BLaER1 treated with 17β-estradiol and CSF1 and Interleukin-3, amounts not matched to agents 10 nM and 100 nM (cell line): ENCODE data around the gene SYT15.

Experiments used
- H3K27ac ChIP-seq, 11 experiments: shearing (Covaris generic); formaldehyde crosslinking; 2 replicates each; pipeline ENCODE4 v1.8.1; 2022
- H3K27me3 ChIP-seq, 11 experiments: shearing (Covaris generic); formaldehyde crosslinking; 2 replicates each; pipeline ENCODE4 v1.8.1; 2022
- H3K36me3 ChIP-seq, 11 experiments: shearing (Covaris generic); formaldehyde crosslinking; 2 replicates each; pipeline ENCODE4 v1.8.1; 2022
- H3K4me1 ChIP-seq, 10 experiments: shearing (Covaris generic); formaldehyde crosslinking; 2 replicates each; pipeline ENCODE4 v1.8.1; 2022
- H3K4me2 ChIP-seq, 11 experiments: shearing (Covaris generic); formaldehyde crosslinking; 2 replicates each; pipeline ENCODE4 v1.8.1; 2022
- H3K4me3 ChIP-seq, 10 experiments: shearing (Covaris generic); formaldehyde crosslinking; 2 replicates each; pipeline ENCODE4 v1.8.1; 2022
- H3K9ac ChIP-seq, 11 experiments: shearing (Covaris generic); formaldehyde crosslinking; 2 replicates each; pipeline ENCODE4 v1.8.1; 2022
- H3K9me3 ChIP-seq, 11 experiments: shearing (Covaris generic); formaldehyde crosslinking; replicated peaks in 1 of 11; 2 replicates each; pipeline ENCODE4 v1.8.1; 2022
- H4K20me1 ChIP-seq, 11 experiments: shearing (Covaris generic); formaldehyde crosslinking; 2 replicates each; pipeline ENCODE4 v1.8.1; 2022
- Cebpa-rat ChIP-seq, 11 experiments: shearing (Covaris generic); IDR thresholded peaks; 2 replicates each; pipeline ENCODE4 v1.8.1; 2022

Gene SYT15

GRCh38 chr10:46538717-46539426, 40.1 kb upstream of the SYT15 start:
- no peak for TF ChIP-seq Cebpa-rat (IDR thresholded peaks at IDR 0.05)
- Histone ChIP-seq H3K36me3 (no peaks in the 10 kb centered on the region), H3K4me1 (no peaks in the 10 kb centered on the region), H3K4me3 (no peak overlapping the region), H3K9ac (no peak overlapping the region), H3K4me2 (no peak overlapping the region), H3K9me3 (peaks cover 0 to 4% (median 0%) of the 10 kb centered on the region in 11 experiments; a peak in 1 of 22 replicates), H3K27me3 (no peaks in the 10 kb centered on the region), H3K27ac (no peak overlapping the region), H4K20me1 (no peaks in the 10 kb centered on the region; a peak in 1 of 22 replicates)

- Histone ChIP-seq H3K4me2 (no peak overlapping the region), H3K4me1 (no peaks in the 10 kb centered on the region)
These were observed 39.1 kb upstream of the SYT15 start for GRCh38 chr10:46539596-46540411.

GRCh38 chr10:46540412-46541016, 38.4 kb upstream of the SYT15 start:
- Histone ChIP-seq H3K4me1 (no peaks in the 10 kb centered on the region), H3K4me2 (no peak overlapping the region), H3K36me3 (no peaks in the 10 kb centered on the region), H3K27me3 (no peaks in the 10 kb centered on the region), H3K27ac (no peak overlapping the region), H3K9me3 (peaks cover 0 to 4% (median 0%) of the 10 kb centered on the region in 11 experiments; a peak in 1 of 22 replicates), H3K9ac (no peak overlapping the region), H4K20me1 (no peaks in the 10 kb centered on the region; a peak in 1 of 22 replicates), H3K4me3 (no peak overlapping the region)
- no peak for TF ChIP-seq Cebpa-rat (IDR thresholded peaks at IDR 0.05)

More at GRCh38 chr10:46539596-46540411, 39.1 kb upstream of the SYT15 start:
- Histone ChIP-seq H3K9ac (no peak overlapping the region), H4K20me1 (no peaks in the 10 kb centered on the region; a peak in 1 of 22 replicates), H3K27ac (no peak overlapping the region), H3K36me3 (no peaks in the 10 kb centered on the region), H3K27me3 (no peaks in the 10 kb centered on the region), H3K9me3 (peaks cover 0 to 4% (median 0%) of the 10 kb centered on the region in 11 experiments; a peak in 1 of 22 replicates), H3K4me3 (no peak overlapping the region)
- TF ChIP-seq Cebpa-rat (IDR thresholded peaks at IDR 0.05) = no peak

GRCh38 chr10:46541017-46541661, 37.8 kb upstream of the SYT15 start:
- H3K27ac ChIP-seq = no peak overlapping the region
- no peak overlapping the region for H3K4me2 ChIP-seq
- TF ChIP-seq Cebpa-rat (IDR thresholded peaks at IDR 0.05) = no peak
- no peaks in the 10 kb centered on the region for H3K4me1 ChIP-seq
- H3K9me3 ChIP-seq = peaks cover 0 to 4% (median 0%) of the 10 kb centered on the region in 11 experiments; a peak in 1 of 22 replicates
- no peak overlapping the region for H3K4me3 ChIP-seq
- H3K36me3 ChIP-seq = no peaks in the 10 kb centered on the region
- no peaks in the 10 kb centered on the region; a peak in 1 of 22 replicates for H4K20me1 ChIP-seq
- no peaks in the 10 kb centered on the region for H3K27me3 ChIP-seq
- no peak overlapping the region for H3K9ac ChIP-seq

GRCh38 chr10:46541735-46542566, 37.0 kb upstream of the SYT15 start:
- Histone ChIP-seq H3K27me3 (no peaks in the 10 kb centered on the region), H3K4me2 (no peak overlapping the region), H3K9me3 (peaks cover 0 to 4% (median 0%) of the 10 kb centered on the region in 11 experiments; a peak in 1 of 22 replicates), H3K9ac (no peak overlapping the region), H3K36me3 (no peaks in the 10 kb centered on the region), H3K27ac (no peak overlapping the region), H4K20me1 (no peaks in the 10 kb centered on the region; a peak in 1 of 22 replicates), H3K4me3 (no peak overlapping the region), H3K4me1 (no peaks in the 10 kb centered on the region)
- TF ChIP-seq Cebpa-rat (IDR thresholded peaks at IDR 0.05) = no peak

GRCh38 chr10:46542567-46543465, 36.1 kb upstream of the SYT15 start:
- H4K20me1 ChIP-seq = peaks cover 0 to 4% (median 0%) of the 10 kb centered on the region in 11 experiments; a peak in 1 of 22 replicates

GRCh38 chr10:46543466-46544377, 35.2 kb upstream of the SYT15 start:
- no peak overlapping the region for H3K4me3 ChIP-seq
- no peaks in the 10 kb centered on the region for H3K36me3 ChIP-seq
- H3K4me1 ChIP-seq = no peaks in the 10 kb centered on the region
- no peak overlapping the region for H3K4me2 ChIP-seq
- TF ChIP-seq Cebpa-rat (IDR thresholded peaks at IDR 0.05) = no peak
- peaks cover 0 to 5% (median 0%) of the 10 kb centered on the region in 11 experiments; a peak in 1 of 22 replicates for H4K20me1 ChIP-seq
- no peaks in the 10 kb centered on the region for H3K27me3 ChIP-seq
- peaks cover 0 to 4% (median 0%) of the 10 kb centered on the region in 11 experiments; a peak in 1 of 22 replicates for H3K9me3 ChIP-seq
- no peak overlapping the region for H3K27ac ChIP-seq
- H3K9ac ChIP-seq = no peak overlapping the region

More at GRCh38 chr10:46542567-46543465, 36.1 kb upstream of the SYT15 start:
- Histone ChIP-seq H3K36me3 (no peaks in the 10 kb centered on the region), H3K4me2 (no peak overlapping the region), H3K27ac (no peak overlapping the region), H3K27me3 (no peaks in the 10 kb centered on the region), H3K4me1 (no peaks in the 10 kb centered on the region), H3K4me3 (no peak overlapping the region), H3K9me3 (peaks cover 0 to 4% (median 0%) of the 10 kb centered on the region in 11 experiments; a peak in 1 of 22 replicates), H3K9ac (no peak overlapping the region)
- no peak for TF ChIP-seq Cebpa-rat (IDR thresholded peaks at IDR 0.05)
